Activated CD4-positive, alpha-beta T cell treated with anti-CD3 and anti-CD28 coated beads for 1 hour (primary cell): ENCODE data around the gene SYNE1.
A peak's percentile ranks its signal among the peaks of the same experiment; 100 is the strongest.

Experiments
- DNase-seq: peaks from one replicate; pipeline ENCODE4 v3.0.0-alpha.2; 2020

Gene SYNE1

GRCh38 chr6:152221806-152222628 is 415.1 kb downstream of the SYNE1 start:
- DNase-seq = no peak

- DNase-seq = no peak
Observed at GRCh38 chr6:152220786-152221185, 416.4 kb downstream of the SYNE1 start.

- DNase-seq = no peak
Observed at GRCh38 chr6:152218887-152219286, 418.3 kb downstream of the SYNE1 start.

- no peak for DNase-seq
Observed at GRCh38 chr6:152212437-152212836, 424.7 kb downstream of the SYNE1 start.

GRCh38 chr6:152209211-152209610 is 428.0 kb downstream of the SYNE1 start:
- DNase-seq = no peak

- DNase-seq = no peak
Observed at GRCh38 chr6:152207915-152208714, 429.0 kb downstream of the SYNE1 start.

GRCh38 chr6:152206072-152206818 is 430.9 kb downstream of the SYNE1 start:
- DNase-seq = peak; percentile 22

GRCh38 chr6:152204591-152204990 is 432.6 kb downstream of the SYNE1 start:
- no peak for DNase-seq

GRCh38 chr6:152201120-152201519 is 436.0 kb downstream of the SYNE1 start:
- no peak for DNase-seq

- no peak for DNase-seq
Observed at GRCh38 chr6:152195896-152196295, 441.3 kb downstream of the SYNE1 start.

GRCh38 chr6:152189736-152190135 is 447.4 kb downstream of the SYNE1 start:
- DNase-seq = no peak

GRCh38 chr6:152188011-152188410 is 449.2 kb downstream of the SYNE1 start:
- DNase-seq = no peak

- no peak for DNase-seq
Observed at GRCh38 chr6:152186840-152187239, 450.3 kb downstream of the SYNE1 start.

- no peak for DNase-seq
Observed at GRCh38 chr6:152184917-152185574, 452.1 kb downstream of the SYNE1 start.

GRCh38 chr6:152184573-152184916 is 452.6 kb downstream of the SYNE1 start:
- DNase-seq = no peak

- DNase-seq = no peak
Observed at GRCh38 chr6:152180601-152181000, 456.6 kb downstream of the SYNE1 start.

GRCh38 chr6:152176268-152176667 is 460.9 kb downstream of the SYNE1 start:
- DNase-seq = no peak

- no peak for DNase-seq
Observed at GRCh38 chr6:152173957-152174356, 463.2 kb downstream of the SYNE1 start.

- DNase-seq = no peak
Observed at GRCh38 chr6:152173321-152173720, 463.8 kb downstream of the SYNE1 start.

GRCh38 chr6:152170702-152171667 is 466.2 kb downstream of the SYNE1 start:
- no peak for DNase-seq

- DNase-seq = no peak
Observed at GRCh38 chr6:152170313-152170701, 466.9 kb downstream of the SYNE1 start.
